Body of pancreas (tissue), 4 donors: ENCODE results near the gene DENND5B. TPM values are rescaled to one million over a fixed set of nuclear protein-coding genes. Genes with fewer than 3 reads are reported as not detected.

Source experiments
- ATAC-seq: fragments of 150-250 bp; one replicate; pipeline ENCODE4 v1.9.1; 2016
- DNase-seq, 4 donors: peaks; one replicate each; pipeline ENCODE4 v3.0.0-alpha.2; 2019
- H3K27ac ChIP-seq, 4 donors: fragments of 200-600 bp; sonication (generic); 1 replicate in 3 of 4; 2 replicates in 1 of 4; pipeline versions ENCODE4 v1.5.1 to v1.6.1; 2016 to 2019; ENCODE audit warnings: mild to moderate bottlenecking in 1 of 4, mixed read lengths in 1 of 4, moderate library complexity in 1 of 4
- H3K27me3 ChIP-seq, 2 donors: fragments of 200-600 bp; sonication (generic); one replicate each; pipeline ENCODE4 v1.6.0; 2016; ENCODE audit warnings: mild to moderate bottlenecking in 1 of 2
- H3K36me3 ChIP-seq, 2 donors: fragments of 200-600 bp; sonication (generic); replicated peaks in 1 of 2; 2 replicates each; pipeline ENCODE4 v1.5.1; 2016; ENCODE audit warnings: low read depth in 2 of 2; ENCODE audit not compliant: insufficient read depth in 1 of 2
- H3K4me1 ChIP-seq: fragments of 200-600 bp; sonication (generic); one replicate; pipeline ENCODE4 v1.6.0; 2016
- H3K4me3 ChIP-seq, 2 donors: fragments of 200-600 bp; sonication (generic); 1 replicate in 1 of 2; 2 replicates in 1 of 2; pipeline ENCODE4 v1.5.1; 2016 to 2019
- H3K9me3 ChIP-seq, 3 donors: fragments of 200-600 bp; sonication (generic); 1 replicate in 2 of 3; 2 replicates in 1 of 3; pipeline ENCODE4 v1.5.1; 2016
- CTCF ChIP-seq, 7 experiments: fragments of 450-650 bp in 4 of 7; fragments of 200-600 bp in 3 of 7; sonication (generic) in 3 of 7; IDR thresholded peaks; one replicate each; pipeline ENCODE4 v1.5.1; 2016 to 2019; ENCODE audit warnings: antibody characterized with exemption in 7 of 7
- POLR2A ChIP-seq, 3 donors: fragments of 450-650 bp; IDR thresholded peaks; one replicate each; pipeline ENCODE4 v1.6.1; 2016; ENCODE audit warnings: antibody characterized with exemption in 3 of 3, mild to moderate bottlenecking in 2 of 3
- WGBS, 2 donors: methylation state at CpG; one replicate each; pipeline ENCODE4 v1.1.5; 2017; 5-methylcytosine and 5-hydroxymethylcytosine counted together
- intact Hi-C: fragments of 100-400 bp; cut with DNase I; formaldehyde crosslinking; loops from one replicate; pipeline ENCODE4 v1.15.1; 2023
- total RNA-seq, 2 donors: library from RNA; depleted of rRNA; stranded (reverse); fragments of >200 nt; gene quantifications; one replicate each; pipeline ENCODE4 v1.1.0, GENCODE V29; 2016

The DENND5B gene
- total RNA-seq, 2 donors from 2014 or later, result 8.8 to 32.0 TPM

- TF ChIP-seq POLR2A (IDR thresholded peaks at IDR 0.05), result no peak
- TF ChIP-seq CTCF (IDR thresholded peaks at IDR 0.05), result no peak
- intact Hi-C loops, result no loop called here
- ATAC-seq (no peak), DNase-seq (no peak)
- H3K4me3 ChIP-seq, result no peak overlapping the region
- no peaks in the 10 kb centered on the region for H3K36me3 ChIP-seq
- H3K9me3 ChIP-seq, result no peaks in the 10 kb centered on the region
- H3K4me1 ChIP-seq, result no peaks in the 10 kb centered on the region
- H3K27ac ChIP-seq, result no peak overlapping the region
- 100% methylated on average over 1 to 2 of the region's 2 CpGs for WGBS, 2 donors
- H3K27me3 ChIP-seq, result no peaks in the 10 kb centered on the region
Measured at GRCh38 chr12:31465002-31465401, 125.9 kb downstream of the DENND5B start.

- DNase-seq (no peak), ATAC-seq (no peak)
- no peak overlapping the region for H3K27ac ChIP-seq
- no peaks in the 10 kb centered on the region for H3K36me3 ChIP-seq
- no peaks in the 10 kb centered on the region for H3K9me3 ChIP-seq
- H3K4me1 ChIP-seq, result no peaks in the 10 kb centered on the region
- WGBS, 2 donors, result 65 to 66% methylated on average over 4 of the region's 4 CpGs
- no peak overlapping the region for H3K4me3 ChIP-seq
- H3K27me3 ChIP-seq, result no peaks in the 10 kb centered on the region
- intact Hi-C loops, result no loop called here
- TF ChIP-seq POLR2A (IDR thresholded peaks at IDR 0.05), result no peak
- TF ChIP-seq CTCF (IDR thresholded peaks at IDR 0.05), result no peak
Measured at GRCh38 chr12:31460024-31460423, 130.9 kb downstream of the DENND5B start.

GRCh38 chr12:31456562-31456961 lies 134.4 kb downstream of the DENND5B start:
- ATAC-seq, result no peak
- no peak for DNase-seq

GRCh38 chr12:31444736-31445135 lies 146.2 kb downstream of the DENND5B start:
- WGBS, 2 donors, result 64 to 65% methylated on average over 2 of the region's 2 CpGs

More at GRCh38 chr12:31456562-31456961, 134.4 kb downstream of the DENND5B start:
- 84 to 100% methylated on average over 2 of the region's 2 CpGs for whole genome bisulfite sequencing, 2 donors
- intact Hi-C loops, result no loop called here
- TF ChIP-seq CTCF (IDR thresholded peaks at IDR 0.05) (no peak), POLR2A (IDR thresholded peaks at IDR 0.05) (no peak)
- H3K27ac ChIP-seq, result no peak overlapping the region
- H3K4me3 ChIP-seq, result no peak overlapping the region
- no peaks in the 10 kb centered on the region for H3K4me1 ChIP-seq
- no peaks in the 10 kb centered on the region for H3K9me3 ChIP-seq
- H3K27me3 ChIP-seq, result no peaks in the 10 kb centered on the region
- H3K36me3 ChIP-seq, result no peaks in the 10 kb centered on the region

GRCh38 chr12:31440586-31440985 lies 150.3 kb downstream of the DENND5B start:
- no peak overlapping the region for H3K27ac ChIP-seq
- no peaks in the 10 kb centered on the region for H3K4me1 ChIP-seq
- H3K9me3 ChIP-seq, result no peaks in the 10 kb centered on the region
- no peak for TF ChIP-seq POLR2A (IDR thresholded peaks at IDR 0.05)
- no peak for TF ChIP-seq CTCF (IDR thresholded peaks at IDR 0.05)
- no peak overlapping the region for H3K4me3 ChIP-seq
- ATAC-seq (no peak), DNase-seq (no peak)
- intact Hi-C loops, result no loop called here
- 88 to 94% methylated on average over 4 of the region's 4 CpGs for WGBS, 2 donors
- no peaks in the 10 kb centered on the region for H3K36me3 ChIP-seq
- H3K27me3 ChIP-seq, result no peaks in the 10 kb centered on the region

More at GRCh38 chr12:31444736-31445135, 146.2 kb downstream of the DENND5B start:
- H3K9me3 ChIP-seq, result no peaks in the 10 kb centered on the region
- TF ChIP-seq POLR2A (IDR thresholded peaks at IDR 0.05), result no peak
- no peak overlapping the region for H3K4me3 ChIP-seq
- ATAC-seq (no peak), DNase-seq (no peak)
- H3K36me3 ChIP-seq, result no peaks in the 10 kb centered on the region
- H3K4me1 ChIP-seq, result no peaks in the 10 kb centered on the region
- H3K27me3 ChIP-seq, result no peaks in the 10 kb centered on the region
- intact Hi-C loops, result no loop called here
- no peak overlapping the region for H3K27ac ChIP-seq
